Stromal cell of bone marrow (primary cell): ENCODE data around the gene FHAD1.

Source experiments
- DNase-seq: peaks from one replicate; pipeline ENCODE4 v3.0.0-alpha.2; 2012; ENCODE audit warnings: low read depth

FHAD1 gene

GRCh38 chr1:15439325-15439724 lies 192.3 kb downstream of the FHAD1 start:
- DNase-seq = no peak

GRCh38 chr1:15440357-15440756 lies 193.3 kb downstream of the FHAD1 start:
- DNase-seq = no peak

- no peak for DNase-seq
Observed at GRCh38 chr1:15441247-15441646, 194.2 kb downstream of the FHAD1 start.

- no peak for DNase-seq
Observed at GRCh38 chr1:15442119-15442518, 195.1 kb downstream of the FHAD1 start.

- DNase-seq = no peak
Observed at GRCh38 chr1:15442759-15443158, 195.7 kb downstream of the FHAD1 start.

GRCh38 chr1:15443281-15443680 lies 196.3 kb downstream of the FHAD1 start:
- no peak for DNase-seq

GRCh38 chr1:15444468-15445389 lies 197.7 kb downstream of the FHAD1 start:
- no peak for DNase-seq

GRCh38 chr1:15445390-15446122 lies 198.5 kb downstream of the FHAD1 start:
- DNase-seq = no peak

- no peak for DNase-seq
Observed at GRCh38 chr1:15446212-15446611, 199.2 kb downstream of the FHAD1 start.
